HepG2 (cell line): ENCODE measurements around the gene BYSL. TPM values are rescaled to one million over a fixed set of nuclear protein-coding genes. Genes with fewer than 3 reads are reported as not detected.
A peak's percentile ranks its signal among the peaks of the same experiment; 100 is the strongest.

ENCODE experiments used
- DNMT1 ChIP-seq: sonication (generic); formaldehyde crosslinking; IDR thresholded peaks from 2 replicates; pipeline ENCODE4 v1.5.1; 2020; ENCODE audit warnings: mild to moderate bottlenecking, missing genetic modification reagents
- POGZ ChIP-seq: sonication (generic); formaldehyde crosslinking; IDR thresholded peaks from 2 replicates; pipeline ENCODE4 v1.4.0; 2020; ENCODE audit warnings: mild to moderate bottlenecking, missing genetic modification reagents
- RAD51 ChIP-seq: fragments of 450-650 bp; IDR thresholded peaks from 2 replicates; pipeline ENCODE4 v1.6.1; 2016; ENCODE audit warnings: borderline replicate concordance
- RCOR2 ChIP-seq: IDR thresholded peaks from 2 replicates; pipeline ENCODE4 v1.6.1; 2016; ENCODE audit warnings: missing biosample characterization, missing genetic modification reagents
- ZNF121 ChIP-seq: sonication (generic); formaldehyde crosslinking; IDR thresholded peaks from 2 replicates; pipeline ENCODE4 v1.5.0; 2020; ENCODE audit warnings: mild to moderate bottlenecking, missing genetic modification reagents
- ZNF792 ChIP-seq: IDR thresholded peaks from 2 replicates; pipeline ENCODE4 v1.6.1; 2016
- polyA plus RNA-seq, 8 experiments: library from polyadenylated mRNA; depleted of rRNA in 3 of 8; stranded (reverse) in 7 of 8; unstranded in 1 of 8; fragments of >200 nt; fragmentation: Illumina TruSeq in 4 of 8; extraction: Trizol in 4 of 8; gene quantifications; 2 replicates each; pipeline versions ENCODE4 v1.2.1 to v1.2.3, GENCODE V29; 2011 to 2016; ENCODE audit warnings: low read depth in 4 of 8, missing spikeins in 1 of 8, mixed read lengths in 1 of 8; ENCODE audit not compliant: insufficient read depth in 1 of 8
- total RNA-seq, 5 experiments: library from RNA; depleted of rRNA; stranded (reverse); fragments of >200 nt; fragmentation: Illumina TruSeq; extraction: Trizol; gene quantifications; 2 replicates each; pipeline ENCODE4 v1.2.3, GENCODE V29; 2016; ENCODE audit warnings: low read depth in 1 of 5
- TF ChIP-seq, protein P1 (sequence below): sonication (generic); formaldehyde crosslinking; IDR thresholded peaks from 2 replicates; pipeline ENCODE4 v1.4.0; 2020; ENCODE audit warnings: missing genetic modification reagents
- TF ChIP-seq, protein P2 (sequence below): sonication (generic); formaldehyde crosslinking; conservative IDR thresholded peaks from 2 replicates; pipeline ENCODE4 v1.4.0; 2020; ENCODE audit warnings: missing genetic modification reagents
- TF ChIP-seq, protein P3 (sequence below): IDR thresholded peaks from 2 replicates; pipeline ENCODE4 v1.6.1; 2018; ENCODE audit warnings: missing genetic modification reagents
- TF ChIP-seq, protein P4 (sequence below): sonication (generic); formaldehyde crosslinking; IDR thresholded peaks from 2 replicates; pipeline ENCODE4 v1.5.0; 2020; ENCODE audit warnings: mild to moderate bottlenecking, missing genetic modification reagents, borderline replicate concordance

BYSL gene
- total and polyA plus RNA-seq, 2 of the 13 experiments (the other 11 are each of a cell fraction or from before 2014, with no cell fraction given): 27.9 to 28.6 TPM

DNA sequence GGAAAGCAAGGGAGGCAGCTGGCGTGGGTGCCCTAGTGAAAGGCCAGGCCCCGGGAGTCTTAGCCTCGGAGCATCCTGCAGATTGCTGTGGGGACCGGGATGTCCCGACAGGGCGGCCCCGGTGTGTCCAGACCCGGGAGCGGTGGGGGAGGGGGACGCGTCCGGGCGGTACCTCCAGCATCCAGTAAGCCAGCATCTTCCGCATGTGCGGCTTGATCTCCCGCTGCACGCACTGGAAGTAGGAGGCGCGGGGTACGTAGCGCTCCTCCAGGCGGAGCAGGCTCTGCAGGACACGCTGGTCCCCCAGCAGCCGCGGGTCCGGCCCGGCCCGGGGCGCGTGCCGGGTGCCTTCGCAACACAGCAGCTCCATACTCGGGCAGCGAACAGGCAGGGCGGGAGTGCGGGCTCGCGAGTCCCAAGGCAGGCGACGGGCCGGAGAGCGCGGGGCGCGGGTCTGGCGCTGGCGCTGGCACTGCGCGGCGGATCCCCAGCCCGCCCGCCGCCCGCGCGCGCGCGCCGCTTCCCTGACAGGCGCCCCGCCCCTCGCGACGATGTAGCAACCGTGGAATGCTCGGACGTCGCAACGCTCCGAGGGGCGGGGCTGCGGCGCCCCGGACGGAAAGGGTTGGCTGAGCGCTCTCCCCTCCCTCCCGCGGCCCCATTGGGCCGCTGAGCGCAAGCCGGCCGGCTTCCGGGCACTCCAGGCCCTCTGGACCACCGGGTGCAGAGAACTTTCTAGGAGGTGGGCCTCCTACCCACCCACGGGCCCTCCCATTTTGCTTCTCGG, 20.2 kb downstream of the BYSL start, which contains the start of gene CCND3 (continued):
- TF ChIP-seq, protein P1, sequence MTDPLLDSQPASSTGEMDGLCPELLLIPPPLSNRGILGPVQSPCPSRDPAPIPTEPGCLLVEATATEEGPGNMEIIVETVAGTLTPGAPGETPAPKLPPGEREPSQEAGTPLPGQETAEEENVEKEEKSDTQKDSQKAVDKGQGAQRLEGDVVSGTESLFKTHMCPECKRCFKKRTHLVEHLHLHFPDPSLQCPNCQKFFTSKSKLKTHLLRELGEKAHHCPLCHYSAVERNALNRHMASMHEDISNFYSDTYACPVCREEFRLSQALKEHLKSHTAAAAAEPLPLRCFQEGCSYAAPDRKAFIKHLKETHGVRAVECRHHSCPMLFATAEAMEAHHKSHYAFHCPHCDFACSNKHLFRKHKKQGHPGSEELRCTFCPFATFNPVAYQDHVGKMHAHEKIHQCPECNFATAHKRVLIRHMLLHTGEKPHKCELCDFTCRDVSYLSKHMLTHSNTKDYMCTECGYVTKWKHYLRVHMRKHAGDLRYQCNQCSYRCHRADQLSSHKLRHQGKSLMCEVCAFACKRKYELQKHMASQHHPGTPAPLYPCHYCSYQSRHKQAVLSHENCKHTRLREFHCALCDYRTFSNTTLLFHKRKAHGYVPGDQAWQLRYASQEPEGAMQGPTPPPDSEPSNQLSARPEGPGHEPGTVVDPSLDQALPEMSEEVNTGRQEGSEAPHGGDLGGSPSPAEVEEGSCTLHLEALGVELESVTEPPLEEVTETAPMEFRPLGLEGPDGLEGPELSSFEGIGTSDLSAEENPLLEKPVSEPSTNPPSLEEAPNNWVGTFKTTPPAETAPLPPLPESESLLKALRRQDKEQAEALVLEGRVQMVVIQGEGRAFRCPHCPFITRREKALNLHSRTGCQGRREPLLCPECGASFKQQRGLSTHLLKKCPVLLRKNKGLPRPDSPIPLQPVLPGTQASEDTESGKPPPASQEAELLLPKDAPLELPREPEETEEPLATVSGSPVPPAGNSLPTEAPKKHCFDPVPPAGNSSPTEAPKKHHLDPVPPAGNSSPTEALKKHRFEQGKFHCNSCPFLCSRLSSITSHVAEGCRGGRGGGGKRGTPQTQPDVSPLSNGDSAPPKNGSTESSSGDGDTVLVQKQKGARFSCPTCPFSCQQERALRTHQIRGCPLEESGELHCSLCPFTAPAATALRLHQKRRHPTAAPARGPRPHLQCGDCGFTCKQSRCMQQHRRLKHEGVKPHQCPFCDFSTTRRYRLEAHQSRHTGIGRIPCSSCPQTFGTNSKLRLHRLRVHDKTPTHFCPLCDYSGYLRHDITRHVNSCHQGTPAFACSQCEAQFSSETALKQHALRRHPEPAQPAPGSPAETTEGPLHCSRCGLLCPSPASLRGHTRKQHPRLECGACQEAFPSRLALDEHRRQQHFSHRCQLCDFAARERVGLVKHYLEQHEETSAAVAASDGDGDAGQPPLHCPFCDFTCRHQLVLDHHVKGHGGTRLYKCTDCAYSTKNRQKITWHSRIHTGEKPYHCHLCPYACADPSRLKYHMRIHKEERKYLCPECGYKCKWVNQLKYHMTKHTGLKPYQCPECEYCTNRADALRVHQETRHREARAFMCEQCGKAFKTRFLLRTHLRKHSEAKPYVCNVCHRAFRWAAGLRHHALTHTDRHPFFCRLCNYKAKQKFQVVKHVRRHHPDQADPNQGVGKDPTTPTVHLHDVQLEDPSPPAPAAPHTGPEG (CRISPR knock-in tag): peak; percentile 99
- TF ChIP-seq RCOR2 (CRISPR knock-in tag) (no peak), RAD51 (no peak), DNMT1 (CRISPR knock-in tag) (0 out of 2 replicates have a peak, but pooled peaks have one; percentile 82), POGZ (CRISPR knock-in tag) (peak; percentile 24; the same call in 1 of the 2 replicates), ZNF792 (CRISPR knock-in tag) (0 out of 2 replicates have a peak, but pooled peaks have one; percentile 0), ZNF121 (CRISPR knock-in tag) (0 out of 2 replicates have a peak, but pooled peaks have one; percentile 12)
- TF ChIP-seq, protein P2, sequence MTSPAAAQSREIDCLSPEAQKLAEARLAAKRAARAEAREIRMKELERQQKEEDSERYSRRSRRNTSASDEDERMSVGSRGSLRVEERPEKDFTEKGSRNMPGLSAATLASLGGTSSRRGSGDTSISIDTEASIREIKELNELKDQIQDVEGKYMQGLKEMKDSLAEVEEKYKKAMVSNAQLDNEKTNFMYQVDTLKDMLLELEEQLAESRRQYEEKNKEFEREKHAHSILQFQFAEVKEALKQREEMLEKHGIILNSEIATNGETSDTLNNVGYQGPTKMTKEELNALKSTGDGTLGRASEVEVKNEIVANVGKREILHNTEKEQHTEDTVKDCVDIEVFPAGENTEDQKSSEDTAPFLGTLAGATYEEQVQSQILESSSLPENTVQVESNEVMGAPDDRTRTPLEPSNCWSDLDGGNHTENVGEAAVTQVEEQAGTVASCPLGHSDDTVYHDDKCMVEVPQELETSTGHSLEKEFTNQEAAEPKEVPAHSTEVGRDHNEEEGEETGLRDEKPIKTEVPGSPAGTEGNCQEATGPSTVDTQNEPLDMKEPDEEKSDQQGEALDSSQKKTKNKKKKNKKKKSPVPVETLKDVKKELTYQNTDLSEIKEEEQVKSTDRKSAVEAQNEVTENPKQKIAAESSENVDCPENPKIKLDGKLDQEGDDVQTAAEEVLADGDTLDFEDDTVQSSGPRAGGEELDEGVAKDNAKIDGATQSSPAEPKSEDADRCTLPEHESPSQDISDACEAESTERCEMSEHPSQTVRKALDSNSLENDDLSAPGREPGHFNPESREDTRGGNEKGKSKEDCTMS: no peak
- TF ChIP-seq, protein P3, sequence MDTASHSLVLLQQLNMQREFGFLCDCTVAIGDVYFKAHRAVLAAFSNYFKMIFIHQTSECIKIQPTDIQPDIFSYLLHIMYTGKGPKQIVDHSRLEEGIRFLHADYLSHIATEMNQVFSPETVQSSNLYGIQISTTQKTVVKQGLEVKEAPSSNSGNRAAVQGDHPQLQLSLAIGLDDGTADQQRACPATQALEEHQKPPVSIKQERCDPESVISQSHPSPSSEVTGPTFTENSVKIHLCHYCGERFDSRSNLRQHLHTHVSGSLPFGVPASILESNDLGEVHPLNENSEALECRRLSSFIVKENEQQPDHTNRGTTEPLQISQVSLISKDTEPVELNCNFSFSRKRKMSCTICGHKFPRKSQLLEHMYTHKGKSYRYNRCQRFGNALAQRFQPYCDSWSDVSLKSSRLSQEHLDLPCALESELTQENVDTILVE (CRISPR knock-in tag): no peak
- TF ChIP-seq, protein P4, sequence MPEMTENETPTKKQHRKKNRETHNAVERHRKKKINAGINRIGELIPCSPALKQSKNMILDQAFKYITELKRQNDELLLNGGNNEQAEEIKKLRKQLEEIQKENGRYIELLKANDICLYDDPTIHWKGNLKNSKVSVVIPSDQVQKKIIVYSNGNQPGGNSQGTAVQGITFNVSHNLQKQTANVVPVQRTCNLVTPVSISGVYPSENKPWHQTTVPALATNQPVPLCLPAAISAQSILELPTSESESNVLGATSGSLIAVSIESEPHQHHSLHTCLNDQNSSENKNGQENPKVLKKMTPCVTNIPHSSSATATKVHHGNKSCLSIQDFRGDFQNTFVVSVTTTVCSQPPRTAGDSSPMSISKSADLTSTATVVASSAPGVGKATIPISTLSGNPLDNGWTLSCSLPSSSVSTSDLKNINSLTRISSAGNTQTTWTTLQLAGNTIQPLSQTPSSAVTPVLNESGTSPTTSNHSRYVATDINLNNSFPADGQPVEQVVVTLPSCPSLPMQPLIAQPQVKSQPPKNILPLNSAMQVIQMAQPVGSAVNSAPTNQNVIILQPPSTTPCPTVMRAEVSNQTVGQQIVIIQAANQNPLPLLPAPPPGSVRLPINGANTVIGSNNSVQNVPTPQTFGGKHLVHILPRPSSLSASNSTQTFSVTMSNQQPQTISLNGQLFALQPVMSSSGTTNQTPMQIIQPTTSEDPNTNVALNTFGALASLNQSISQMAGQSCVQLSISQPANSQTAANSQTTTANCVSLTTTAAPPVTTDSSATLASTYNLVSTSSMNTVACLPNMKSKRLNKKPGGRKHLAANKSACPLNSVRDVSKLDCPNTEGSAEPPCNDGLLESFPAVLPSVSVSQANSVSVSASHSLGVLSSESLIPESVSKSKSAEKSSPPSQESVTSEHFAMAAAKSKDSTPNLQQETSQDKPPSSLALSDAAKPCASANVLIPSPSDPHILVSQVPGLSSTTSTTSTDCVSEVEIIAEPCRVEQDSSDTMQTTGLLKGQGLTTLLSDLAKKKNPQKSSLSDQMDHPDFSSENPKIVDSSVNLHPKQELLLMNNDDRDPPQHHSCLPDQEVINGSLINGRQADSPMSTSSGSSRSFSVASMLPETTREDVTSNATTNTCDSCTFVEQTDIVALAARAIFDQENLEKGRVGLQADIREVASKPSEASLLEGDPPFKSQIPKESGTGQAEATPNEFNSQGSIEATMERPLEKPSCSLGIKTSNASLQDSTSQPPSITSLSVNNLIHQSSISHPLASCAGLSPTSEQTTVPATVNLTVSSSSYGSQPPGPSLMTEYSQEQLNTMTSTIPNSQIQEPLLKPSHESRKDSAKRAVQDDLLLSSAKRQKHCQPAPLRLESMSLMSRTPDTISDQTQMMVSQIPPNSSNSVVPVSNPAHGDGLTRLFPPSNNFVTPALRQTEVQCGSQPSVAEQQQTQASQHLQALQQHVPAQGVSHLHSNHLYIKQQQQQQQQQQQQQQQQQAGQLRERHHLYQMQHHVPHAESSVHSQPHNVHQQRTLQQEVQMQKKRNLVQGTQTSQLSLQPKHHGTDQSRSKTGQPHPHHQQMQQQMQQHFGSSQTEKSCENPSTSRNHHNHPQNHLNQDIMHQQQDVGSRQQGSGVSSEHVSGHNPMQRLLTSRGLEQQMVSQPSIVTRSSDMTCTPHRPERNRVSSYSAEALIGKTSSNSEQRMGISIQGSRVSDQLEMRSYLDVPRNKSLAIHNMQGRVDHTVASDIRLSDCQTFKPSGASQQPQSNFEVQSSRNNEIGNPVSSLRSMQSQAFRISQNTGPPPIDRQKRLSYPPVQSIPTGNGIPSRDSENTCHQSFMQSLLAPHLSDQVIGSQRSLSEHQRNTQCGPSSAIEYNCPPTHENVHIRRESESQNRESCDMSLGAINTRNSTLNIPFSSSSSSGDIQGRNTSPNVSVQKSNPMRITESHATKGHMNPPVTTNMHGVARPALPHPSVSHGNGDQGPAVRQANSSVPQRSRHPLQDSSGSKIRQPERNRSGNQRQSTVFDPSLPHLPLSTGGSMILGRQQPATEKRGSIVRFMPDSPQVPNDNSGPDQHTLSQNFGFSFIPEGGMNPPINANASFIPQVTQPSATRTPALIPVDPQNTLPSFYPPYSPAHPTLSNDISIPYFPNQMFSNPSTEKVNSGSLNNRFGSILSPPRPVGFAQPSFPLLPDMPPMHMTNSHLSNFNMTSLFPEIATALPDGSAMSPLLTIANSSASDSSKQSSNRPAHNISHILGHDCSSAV: no peak
